Neural progenitor cell (in vitro differentiated cells): ENCODE data around the gene ATG9A.

Experiments used
- EZH2phosphoT487 ChIP-seq: fragments of 200-600 bp; sonication (generic); IDR thresholded peaks from 2 replicates; pipeline ENCODE4 v1.6.1; 2017; ENCODE audit warnings: antibody characterized with exemption
- TF ChIP-seq, protein P1 (sequence below): fragments of 200-600 bp; sonication (generic); IDR thresholded peaks from 2 replicates; pipeline ENCODE4 v1.5.1; 2017; ENCODE audit warnings: antibody characterized with exemption, mild to moderate bottlenecking

DNA sequence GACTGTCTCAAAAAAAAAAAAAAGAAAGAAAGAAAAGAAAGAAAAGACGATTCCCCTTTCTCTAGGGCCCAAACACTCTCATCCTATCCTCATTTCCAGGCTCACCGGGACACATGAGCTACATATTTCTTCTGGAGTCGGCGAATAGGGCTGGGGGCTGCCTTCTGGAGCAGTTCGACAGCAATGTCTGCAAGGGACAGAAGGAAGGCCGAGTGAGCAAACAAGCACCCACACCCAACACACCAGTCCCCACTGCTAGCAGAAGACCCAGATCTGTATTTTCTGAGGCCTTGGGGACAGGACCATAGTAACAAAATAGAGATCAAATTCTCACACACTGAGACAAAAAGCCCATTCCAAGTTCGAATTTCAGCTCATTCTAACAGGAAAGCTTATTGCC, 54.0 kb downstream of the ATG9A start:
- TF ChIP-seq, protein P1, sequence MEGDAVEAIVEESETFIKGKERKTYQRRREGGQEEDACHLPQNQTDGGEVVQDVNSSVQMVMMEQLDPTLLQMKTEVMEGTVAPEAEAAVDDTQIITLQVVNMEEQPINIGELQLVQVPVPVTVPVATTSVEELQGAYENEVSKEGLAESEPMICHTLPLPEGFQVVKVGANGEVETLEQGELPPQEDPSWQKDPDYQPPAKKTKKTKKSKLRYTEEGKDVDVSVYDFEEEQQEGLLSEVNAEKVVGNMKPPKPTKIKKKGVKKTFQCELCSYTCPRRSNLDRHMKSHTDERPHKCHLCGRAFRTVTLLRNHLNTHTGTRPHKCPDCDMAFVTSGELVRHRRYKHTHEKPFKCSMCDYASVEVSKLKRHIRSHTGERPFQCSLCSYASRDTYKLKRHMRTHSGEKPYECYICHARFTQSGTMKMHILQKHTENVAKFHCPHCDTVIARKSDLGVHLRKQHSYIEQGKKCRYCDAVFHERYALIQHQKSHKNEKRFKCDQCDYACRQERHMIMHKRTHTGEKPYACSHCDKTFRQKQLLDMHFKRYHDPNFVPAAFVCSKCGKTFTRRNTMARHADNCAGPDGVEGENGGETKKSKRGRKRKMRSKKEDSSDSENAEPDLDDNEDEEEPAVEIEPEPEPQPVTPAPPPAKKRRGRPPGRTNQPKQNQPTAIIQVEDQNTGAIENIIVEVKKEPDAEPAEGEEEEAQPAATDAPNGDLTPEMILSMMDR: no peak
- no peak for TF ChIP-seq EZH2phosphoT487
